ENCODE measurements around the gene ANKRD2.
"Not testable (repeated sequence)": the region's sequence is repeated elsewhere in the genome, so short reads cannot be mapped to it uniquely, and the experiment has no call there.

Gene ANKRD2

GRCh38 chr10:97547271-97547600 is 25.3 kb upstream of the ANKRD2 start:
- DNase-seq = no peak

GRCh38 chr10:97547962-97548361 is 24.6 kb upstream of the ANKRD2 start:
- no peak for DNase-seq

GRCh38 chr10:97548828-97549455 is 23.6 kb upstream of the ANKRD2 start:
- no peak for DNase-seq

- DNase-seq = no peak
Measured at GRCh38 chr10:97549587-97550322, 22.8 kb upstream of the ANKRD2 start.

- no peak for DNase-seq
Measured at GRCh38 chr10:97550336-97551149, 22.0 kb upstream of the ANKRD2 start.

- no peak for DNase-seq
Measured at GRCh38 chr10:97551271-97551670, 21.3 kb upstream of the ANKRD2 start.

GRCh38 chr10:97553575-97554031 is 19.0 kb upstream of the ANKRD2 start:
- peak; percentile 49 for DNase-seq

GRCh38 chr10:97554336-97554735 is 18.2 kb upstream of the ANKRD2 start:
- not testable (repeated sequence) for DNase-seq

GRCh38 chr10:97555541-97555940 is 17.0 kb upstream of the ANKRD2 start:
- not testable (repeated sequence) for DNase-seq

GRCh38 chr10:97560731-97561381 is 11.7 kb upstream of the ANKRD2 start:
- not testable (repeated sequence) for DNase-seq

- DNase-seq = not testable (repeated sequence)
Measured at GRCh38 chr10:97561386-97562077, 11.0 kb upstream of the ANKRD2 start.

GRCh38 chr10:97562329-97562728 is 10.2 kb upstream of the ANKRD2 start:
- DNase-seq = not testable (repeated sequence)

GRCh38 chr10:97563337-97563736 is 9.2 kb upstream of the ANKRD2 start:
- DNase-seq = no peak

GRCh38 chr10:97564776-97565175 is 7.8 kb upstream of the ANKRD2 start:
- no peak for DNase-seq

GRCh38 chr10:97566336-97566996 is 6.1 kb upstream of the ANKRD2 start:
- DNase-seq = no peak

- DNase-seq = no peak
Measured at GRCh38 chr10:97567891-97568290, 4.7 kb upstream of the ANKRD2 start.

- DNase-seq = no peak
Measured at GRCh38 chr10:97570146-97570788, 2.3 kb upstream of the ANKRD2 start.

GRCh38 chr10:97570789-97571471 is 1.6 kb upstream of the ANKRD2 start:
- no peak for DNase-seq

GRCh38 chr10:97571622-97572021 is 957 bp upstream of the ANKRD2 start:
- no peak for DNase-seq

GRCh38 chr10:97573021-97573420 is 442 bp downstream of the ANKRD2 start:
- DNase-seq = no peak

GRCh38 chr10:97573672-97574071 is 1.1 kb downstream of the ANKRD2 start:
- DNase-seq = no peak
